GM12878 (cell line): ENCODE results near the gene KCTD16. TPM values are rescaled to one million over a fixed set of nuclear protein-coding genes. Genes with fewer than 3 reads are reported as not detected.

Experiments used
- ATAC-seq: fragments of 200-7000 bp; cut with Tn5 transposase; 3 replicates; pipeline ENCODE4 v1.9.1; 2020; ENCODE audit warnings: mild to moderate bottlenecking, moderate library complexity
- BruUV-seq: library from RNA; stranded (reverse); fragments of 400-500 nt; replicated peaks from 2 replicates; lab custom pipeline; 2021; lab: Mats Ljungman, UMichigan
- CTCF ChIA-PET: fragments of 300-600 bp; sonication (Branson Sonifier 250); formaldehyde crosslinking; extraction: SDS; loops from one replicate; lab custom pipeline; 2021; ENCODE audit warnings: inconsistent platforms; lab: Yijun Ruan, JAX
- POLR2A ChIA-PET: fragments of 350-600 bp; formaldehyde crosslinking; extraction: SDS; loops from one replicate; lab custom pipeline; 2021; ENCODE audit warnings: inconsistent platforms; lab: Charles Lee
- RAD21 ChIA-PET: fragments of 300-600 bp; sonication (Branson Sonifier 250); formaldehyde crosslinking; loops from one replicate; lab custom pipeline; 2023; ENCODE audit warnings: antibody characterized with exemption; ENCODE audit not compliant: unreplicated experiment; lab: Charles Lee
- SMC1A ChIA-PET: fragments of 300-600 bp; sonication (Branson Sonifier 250); formaldehyde crosslinking; loops from one replicate; lab custom pipeline; 2023; ENCODE audit not compliant: unreplicated experiment, uncharacterized antibody; lab: Charles Lee
- DNase-seq: peaks from one replicate; pipeline ENCODE4 v3.0.0-alpha.2; 2011; ENCODE audit warnings: low read depth, low spot score
- FAIRE-seq: peaks from 3 replicates; lab custom pipeline; 2011; peaks lifted over from hg19 to GRCh38; lab: Jason Lieb, UNC
- H2AFZ ChIP-seq: 2 replicates; pipeline ENCODE4 v1.6.0; 2011; ENCODE audit warnings: low read depth, low read length, control low read depth; ENCODE audit not compliant: control insufficient read depth
- H3K27ac ChIP-seq: 2 replicates; pipeline ENCODE4 v1.5.1; 2011; ENCODE audit warnings: control low read depth; ENCODE audit not compliant: control insufficient read depth, insufficient read depth
- H3K27me3 ChIP-seq, 2 experiments: replicated peaks in 1 of 2; 2 replicates each; pipeline versions ENCODE4 v1.6.0 to v1.6.1; 2011; ENCODE audit warnings: low read length in 1 of 2; ENCODE audit not compliant: control insufficient read depth in 2 of 2, insufficient read depth in 2 of 2
- H3K36me3 ChIP-seq, 2 experiments: 2 replicates each; pipeline ENCODE4 v1.5.1; 2011; ENCODE audit warnings: low read length in 1 of 2; ENCODE audit not compliant: control insufficient read depth in 2 of 2, insufficient read depth in 2 of 2
- H3K4me1 ChIP-seq: 2 replicates; pipeline ENCODE4 v1.6.1; 2011; ENCODE audit warnings: mild to moderate bottlenecking, low read length, moderate library complexity, mixed read lengths; ENCODE audit not compliant: control insufficient read depth, insufficient read depth
- H3K4me2 ChIP-seq: 2 replicates; pipeline ENCODE4 v1.6.0; 2011; ENCODE audit warnings: control low read depth; ENCODE audit not compliant: control insufficient read depth, insufficient read depth
- H3K4me3 ChIP-seq: fragments of 200-600 bp; sonication (generic); 2 replicates; pipeline ENCODE4 v1.5.1; 2016
- H3K79me2 ChIP-seq: 2 replicates; pipeline ENCODE4 v1.6.0; 2011; ENCODE audit warnings: low read length; ENCODE audit not compliant: control insufficient read depth, insufficient read depth
- H3K9ac ChIP-seq: 2 replicates; pipeline ENCODE4 v1.8.0; 2011; ENCODE audit warnings: low read length, control low read depth, mixed read lengths; ENCODE audit not compliant: control insufficient read depth, insufficient read depth
- H3K9me3 ChIP-seq: replicated peaks from 3 replicates; pipeline ENCODE4 v1.5.1; 2011; ENCODE audit warnings: mild to moderate bottlenecking, low read length; ENCODE audit not compliant: control insufficient read depth, insufficient read depth
- H4K20me1 ChIP-seq: 2 replicates; pipeline ENCODE4 v1.6.0; 2011; ENCODE audit not compliant: control insufficient read depth, insufficient read depth
- HDAC2 ChIP-seq: fragments of 200-600 bp; sonication (generic); IDR thresholded peaks from 2 replicates; pipeline ENCODE4 v1.6.1; 2017
- IKZF2 ChIP-seq, 2 experiments: fragments of 450-650 bp; IDR thresholded peaks; 2 replicates each; pipeline ENCODE4 v1.6.1; 2017; ENCODE audit warnings: mild to moderate bottlenecking in 2 of 2, moderate library complexity in 2 of 2
- MAX ChIP-seq: IDR thresholded peaks from 2 replicates; pipeline ENCODE4 v1.6.1; 2012; ENCODE audit warnings: low read depth, low read length, improper control_type of control experiment
- MXI1 ChIP-seq: fragments of 150-350 bp; IDR thresholded peaks from 2 replicates; pipeline ENCODE4 v1.6.1; 2011; ENCODE audit warnings: low read depth, mild to moderate bottlenecking, inconsistent platforms, low read length, improper control_type of control experiment
- PAX5 ChIP-seq: IDR thresholded peaks from 2 replicates; pipeline ENCODE4 v1.6.1; 2011; ENCODE audit warnings: low read depth, low read length, borderline replicate concordance
- REST ChIP-seq: IDR thresholded peaks from 2 replicates; pipeline ENCODE4 v1.6.1; 2012; ENCODE audit warnings: mild to moderate bottlenecking, low read depth, low read length
- SREBF2 ChIP-seq: IDR thresholded peaks from 2 replicates; pipeline ENCODE4 v1.6.1; 2012; ENCODE audit warnings: mild to moderate bottlenecking, low read length
- STAT1 ChIP-seq: fragments of 450-650 bp; conservative IDR thresholded peaks from 2 replicates; pipeline ENCODE4 v1.6.1; 2014; ENCODE audit warnings: antibody characterized with exemption, mild to moderate bottlenecking
- TCF3 ChIP-seq: IDR thresholded peaks from 2 replicates; pipeline ENCODE4 v1.6.1; 2012; ENCODE audit warnings: low read depth, mild to moderate bottlenecking, low read length, borderline replicate concordance; ENCODE audit not compliant: insufficient read depth
- ZZZ3 ChIP-seq: IDR thresholded peaks from 2 replicates; pipeline ENCODE4 v1.6.1; 2011; ENCODE audit warnings: low read depth; ENCODE audit not compliant: control insufficient read depth, insufficient read length
- WGBS: methylation state at CpG from one replicate; pipeline ENCODE4 v1.1.6; 2016; ENCODE audit warnings: low lambda C conversion rate; ENCODE audit not compliant: insufficient replicate concordance, insufficient coverage; ENCODE audit errors: missing lambda C conversion rate; 5-methylcytosine and 5-hydroxymethylcytosine counted together
- in situ Hi-C: fragments of 300-500 bp; cut with MboI; formaldehyde crosslinking; loops from 9 replicates; pipeline ENCODE4 v1.14.3; 2018; ENCODE audit warnings: mixed read lengths
- intact Hi-C: fragments of 100-400 bp; cut with micrococcal nuclease; formaldehyde crosslinking; loops from one replicate; pipeline ENCODE4 v1.14.2; 2022; ENCODE audit not compliant: unreplicated experiment
- polyA plus RNA-seq, 11 experiments: library from polyadenylated mRNA; depleted of rRNA in 4 of 11; unstranded in 6 of 11; stranded (reverse) in 5 of 11; fragments of >200 nt; fragmentation: Nextera tagmentation in 4 of 11; fragmentation: Illumina TruSeq in 1 of 11; extraction: Ambion mirVana in 4 of 11; extraction: Trizol in 1 of 11; gene quantifications; 1 replicate in 1 of 11; 2 replicates in 10 of 11; pipeline versions ENCODE4 v1.2.1 to v1.2.3, GENCODE V29; 2011 to 2016; ENCODE audit warnings: inconsistent platforms in 2 of 11, missing spikeins in 2 of 11, low read depth in 1 of 11
- total RNA-seq, 4 experiments: library from RNA; depleted of rRNA in 3 of 4; stranded (reverse); fragments of >200 nt in 3 of 4; fragmentation: Illumina TruSeq in 1 of 4; extraction: Trizol in 1 of 4; gene quantifications; 2 replicates each; pipeline versions ENCODE4 v1.2.1 to v1.2.3, GENCODE V29; 2013 to 2021

Gene KCTD16
- total and polyA plus RNA-seq, 10 of the 15 experiments (the other 5 are each of a cell fraction or from before 2014, with no cell fraction given) = 0.03 to 0.10 (median 0.06) TPM; not detected in 3

- H3K27ac ChIP-seq = no peak overlapping the region
- SMC1A ChIA-PET = no interaction called here
- BruUV-seq = no TSS peak
- RAD21 ChIA-PET = no interaction called here
- no peak overlapping the region for H3K4me2 ChIP-seq
- 42% methylated on average over 6 of the region's 6 CpGs for WGBS
- H3K27me3 ChIP-seq = no peaks in the 10 kb centered on the region
- in situ Hi-C loops (no loop called here), intact Hi-C loops (no loop called here)
- TF ChIP-seq TCF3 = no peak
- no peak for TF ChIP-seq MAX
- no peak for TF ChIP-seq PAX5
- no peak for TF ChIP-seq SREBF2
- no peak for TF ChIP-seq IKZF2 (IDR thresholded peaks at IDR 0.05)
- TF ChIP-seq HDAC2 = no peak
- H3K9me3 ChIP-seq = no peaks in the 10 kb centered on the region
- no peak overlapping the region for H3K9ac ChIP-seq
- ATAC-seq (no peak), DNase-seq (no peak), FAIRE-seq (no peak)
- H3K4me3 ChIP-seq = no peak overlapping the region
- no peaks in the 10 kb centered on the region for H3K79me2 ChIP-seq
- POLR2A ChIA-PET = no interaction called here
- H2AFZ ChIP-seq = no peak overlapping the region
- H3K36me3 ChIP-seq = no peaks in the 10 kb centered on the region
- no peaks in the 10 kb centered on the region for H4K20me1 ChIP-seq
- CTCF ChIA-PET = no interaction called here
- H3K4me1 ChIP-seq = no peaks in the 10 kb centered on the region
Observed at GRCh38 chr5:144421411-144421810, 250.7 kb downstream of the KCTD16 start.

GRCh38 chr5:144422018-144422727 is 251.5 kb downstream of the KCTD16 start:
- BruUV-seq = no TSS peak
- Histone ChIP-seq H3K27me3 (no peaks in the 10 kb centered on the region), H3K9ac (no peak overlapping the region)

More at GRCh38 chr5:144422018-144422727, 251.5 kb downstream of the KCTD16 start:
- intact Hi-C loops = no loop called here
- DNase-seq = no peak
- TF ChIP-seq ZZZ3 (no peak), REST (no peak), MXI1 (no peak), STAT1 (no peak)
- TF ChIP-seq, all 136 proteins: peak for 0
- H3K4me2 ChIP-seq = no peak overlapping the region
- no peak overlapping the region for H3K27ac ChIP-seq
- no peaks in the 10 kb centered on the region for H3K9me3 ChIP-seq
- H3K36me3 ChIP-seq = no peaks in the 10 kb centered on the region
- RAD21 ChIA-PET = no interaction called here
- H2AFZ ChIP-seq = no peak overlapping the region
- H3K79me2 ChIP-seq = no peaks in the 10 kb centered on the region
- H4K20me1 ChIP-seq = no peaks in the 10 kb centered on the region
- 2% methylated on average over 2 of the region's 2 CpGs for WGBS
- FAIRE-seq = no peak
- SMC1A ChIA-PET = no interaction called here
- CTCF ChIA-PET = no interaction called here
- in situ Hi-C loops = no loop called here
- no peak for ATAC-seq
- H3K4me3 ChIP-seq = no peak overlapping the region
- no peaks in the 10 kb centered on the region for H3K4me1 ChIP-seq
- POLR2A ChIA-PET = no interaction called here
